ENCODE results near the gene NUDCD2.

DNA sequence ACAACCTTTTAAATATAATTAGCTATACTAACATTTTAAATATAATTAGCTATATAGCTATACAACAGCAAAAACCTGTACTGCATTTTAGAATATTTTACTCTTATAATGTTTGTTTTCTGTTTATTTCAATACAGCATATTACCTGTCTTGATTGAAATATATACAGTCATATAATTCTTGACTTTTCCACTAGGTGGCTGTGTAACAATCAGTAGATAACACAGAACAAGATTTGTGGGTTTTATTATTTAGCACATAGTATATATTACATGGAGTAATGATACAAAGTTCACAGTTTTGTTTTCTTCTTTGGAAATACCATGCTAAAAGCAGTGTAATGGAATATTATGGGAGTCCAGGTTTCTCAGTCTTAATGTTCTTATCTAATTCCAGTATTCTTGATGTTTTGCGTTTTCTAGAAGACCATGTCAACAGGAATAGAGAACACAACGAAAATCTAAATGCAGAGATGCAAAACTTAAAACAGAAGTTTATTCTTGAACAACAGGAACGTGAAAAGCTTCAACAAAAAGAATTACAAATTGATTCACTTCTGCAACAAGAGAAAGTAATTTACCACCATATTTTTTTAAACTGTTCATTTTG, 13.8 kb upstream of the NUDCD2 start:
- TF ChIP-seq, protein P1, sequence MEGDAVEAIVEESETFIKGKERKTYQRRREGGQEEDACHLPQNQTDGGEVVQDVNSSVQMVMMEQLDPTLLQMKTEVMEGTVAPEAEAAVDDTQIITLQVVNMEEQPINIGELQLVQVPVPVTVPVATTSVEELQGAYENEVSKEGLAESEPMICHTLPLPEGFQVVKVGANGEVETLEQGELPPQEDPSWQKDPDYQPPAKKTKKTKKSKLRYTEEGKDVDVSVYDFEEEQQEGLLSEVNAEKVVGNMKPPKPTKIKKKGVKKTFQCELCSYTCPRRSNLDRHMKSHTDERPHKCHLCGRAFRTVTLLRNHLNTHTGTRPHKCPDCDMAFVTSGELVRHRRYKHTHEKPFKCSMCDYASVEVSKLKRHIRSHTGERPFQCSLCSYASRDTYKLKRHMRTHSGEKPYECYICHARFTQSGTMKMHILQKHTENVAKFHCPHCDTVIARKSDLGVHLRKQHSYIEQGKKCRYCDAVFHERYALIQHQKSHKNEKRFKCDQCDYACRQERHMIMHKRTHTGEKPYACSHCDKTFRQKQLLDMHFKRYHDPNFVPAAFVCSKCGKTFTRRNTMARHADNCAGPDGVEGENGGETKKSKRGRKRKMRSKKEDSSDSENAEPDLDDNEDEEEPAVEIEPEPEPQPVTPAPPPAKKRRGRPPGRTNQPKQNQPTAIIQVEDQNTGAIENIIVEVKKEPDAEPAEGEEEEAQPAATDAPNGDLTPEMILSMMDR (IDR thresholded peaks at IDR 0.05) = peak in 3 of 4 donors; percentile 30 to 51 (median 35)
- no peak for TF ChIP-seq POLR2A (IDR thresholded peaks at IDR 0.05)

All from right lobe of liver (tissue), 4 donors.